GM12872 (cell line): ENCODE results near the gene TEAD1.

ENCODE experiments used
- CTCF ChIP-seq: IDR thresholded peaks from 3 replicates; pipeline ENCODE4 v1.5.1; 2011; ENCODE audit warnings: low read depth, mild to moderate bottlenecking, low read length, moderate library complexity; ENCODE audit not compliant: insufficient read depth

The TEAD1 gene

GRCh38 chr11:12927886-12928285 lies 253.7 kb downstream of the TEAD1 start:
- no peak for TF ChIP-seq CTCF

- TF ChIP-seq CTCF = no peak
Observed at GRCh38 chr11:12930850-12931249, 256.6 kb downstream of the TEAD1 start.

- TF ChIP-seq CTCF = no peak
Observed at GRCh38 chr11:12932485-12932884, 258.3 kb downstream of the TEAD1 start.

GRCh38 chr11:12936200-12936599 lies 262.0 kb downstream of the TEAD1 start:
- TF ChIP-seq CTCF = no peak

- TF ChIP-seq CTCF = no peak
Observed at GRCh38 chr11:12938590-12939247, 264.5 kb downstream of the TEAD1 start.

- TF ChIP-seq CTCF = no peak
Observed at GRCh38 chr11:12941671-12942070, 267.4 kb downstream of the TEAD1 start.

- no peak for TF ChIP-seq CTCF
Observed at GRCh38 chr11:12942157-12942556, 267.9 kb downstream of the TEAD1 start.

- no peak for TF ChIP-seq CTCF
Observed at GRCh38 chr11:12943311-12943710, 269.1 kb downstream of the TEAD1 start.
